Measurements from ENCODE around the gene KYNU.

The KYNU gene

GRCh38 chr2:142973160-142973821 lies 95.8 kb downstream of the KYNU start:
- DNase-seq = no peak

DNA sequence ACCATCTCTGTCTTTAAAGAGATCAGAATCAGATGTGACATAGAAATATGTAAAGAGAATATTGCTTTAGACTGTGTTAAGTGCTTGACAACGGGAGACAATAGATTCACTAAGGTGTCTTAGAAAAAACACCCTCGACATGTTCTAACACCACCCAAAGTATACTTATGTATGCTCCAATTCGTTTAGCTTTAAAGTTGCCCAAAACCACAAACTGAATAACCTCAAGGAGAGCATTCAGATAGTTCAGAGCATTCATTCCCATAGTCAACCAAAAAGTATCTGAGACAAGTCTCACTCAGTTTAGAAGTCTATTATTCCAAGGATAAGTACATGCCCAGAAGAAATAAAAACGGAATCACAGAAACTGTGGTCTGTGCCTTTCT lies 96.4 kb downstream of the KYNU start:
- DNase-seq = no peak

GRCh38 chr2:142974288-142975024 lies 97.0 kb downstream of the KYNU start:
- no peak for DNase-seq

- DNase-seq = no peak
Observed at GRCh38 chr2:142975239-142975638, 97.8 kb downstream of the KYNU start.

- DNase-seq = peak; percentile 73
Observed at GRCh38 chr2:142980246-142981068, 103.0 kb downstream of the KYNU start.

DNA sequence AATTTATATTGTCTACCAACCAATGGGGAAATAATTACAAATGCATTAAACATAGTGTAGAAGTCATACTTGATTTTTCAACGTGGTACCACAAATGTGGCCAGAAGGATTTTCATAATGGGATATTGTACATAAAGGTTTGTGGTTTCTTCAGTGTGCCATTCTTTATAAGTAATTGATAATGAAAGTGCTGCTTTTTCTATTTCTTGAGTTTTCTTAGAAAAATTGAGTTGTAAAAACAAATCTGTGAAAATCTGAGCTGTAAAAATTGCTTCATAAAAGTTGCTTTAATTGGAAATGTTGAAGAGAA lies 103.6 kb downstream of the KYNU start:
- no peak for DNase-seq

- no peak for DNase-seq
Observed at GRCh38 chr2:142981756-142982155, 104.3 kb downstream of the KYNU start.

GRCh38 chr2:142983174-142983573 lies 105.7 kb downstream of the KYNU start:
- no peak for DNase-seq

GRCh38 chr2:142984657-142985056 lies 107.2 kb downstream of the KYNU start:
- no peak for DNase-seq

DNA sequence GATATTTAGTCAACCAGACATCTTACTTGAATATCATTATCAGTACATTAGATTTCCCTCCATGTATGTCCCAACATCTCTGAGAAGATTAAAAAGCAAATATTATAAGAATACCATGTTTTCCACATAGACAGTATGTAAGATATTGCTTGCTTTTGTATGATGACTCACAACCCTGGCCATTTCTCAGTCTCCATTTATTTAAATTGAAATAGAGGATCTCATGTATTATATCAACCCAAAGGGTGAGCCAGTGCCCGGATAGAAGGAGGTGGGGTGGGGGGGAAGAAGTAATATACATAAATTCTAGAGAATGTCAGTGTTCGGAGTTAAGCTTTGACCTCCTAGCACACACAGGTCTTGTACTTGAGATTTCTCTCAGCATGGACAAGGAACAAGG lies 109.6 kb downstream of the KYNU start:
- no peak for DNase-seq

DNA sequence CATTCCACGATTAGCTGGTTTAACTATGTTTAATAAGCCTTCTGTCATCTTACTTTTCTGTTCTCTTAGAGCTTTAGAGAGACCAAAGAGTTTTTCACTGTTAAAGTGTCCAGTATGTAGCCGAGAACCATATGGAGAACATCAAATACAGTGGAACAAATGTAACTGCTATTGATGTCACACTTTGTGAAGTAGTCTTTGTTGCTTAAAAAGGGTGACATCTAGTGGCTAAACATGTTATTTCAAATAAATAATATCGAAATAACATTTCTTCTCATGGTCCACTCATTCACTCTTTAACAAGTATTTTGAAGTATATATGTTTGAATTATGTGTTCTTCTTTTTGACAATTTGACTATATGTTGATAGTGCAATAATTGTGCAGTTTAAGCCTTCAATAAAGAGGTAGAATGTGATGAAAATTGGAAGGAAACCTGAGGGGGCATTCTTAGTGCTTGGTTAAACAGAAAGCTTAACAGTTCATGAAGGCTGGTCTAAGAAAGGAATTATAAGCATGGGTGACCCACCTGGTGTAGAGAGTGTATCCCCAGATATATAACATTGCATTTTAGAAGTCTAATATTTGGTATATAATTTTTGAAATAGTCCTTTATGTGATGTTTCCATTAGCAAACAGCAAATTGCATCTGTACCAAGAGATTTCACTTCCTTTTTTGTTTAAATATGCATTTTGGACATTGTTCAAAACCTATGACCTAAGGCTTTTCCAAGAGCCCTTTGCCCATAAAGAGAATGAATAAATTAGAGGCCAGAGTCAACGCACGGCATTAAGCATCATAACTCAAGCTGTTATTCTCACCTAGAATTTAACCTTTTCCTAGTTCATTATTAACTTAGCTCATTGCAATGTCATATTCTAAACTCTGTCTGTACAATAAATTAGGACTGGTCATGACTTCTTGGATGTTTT lies 112.1 kb downstream of the KYNU start:
- DNase-seq = peak; percentile 77

- no peak for DNase-seq
Observed at GRCh38 chr2:142991295-142991694, 113.8 kb downstream of the KYNU start.

DNA sequence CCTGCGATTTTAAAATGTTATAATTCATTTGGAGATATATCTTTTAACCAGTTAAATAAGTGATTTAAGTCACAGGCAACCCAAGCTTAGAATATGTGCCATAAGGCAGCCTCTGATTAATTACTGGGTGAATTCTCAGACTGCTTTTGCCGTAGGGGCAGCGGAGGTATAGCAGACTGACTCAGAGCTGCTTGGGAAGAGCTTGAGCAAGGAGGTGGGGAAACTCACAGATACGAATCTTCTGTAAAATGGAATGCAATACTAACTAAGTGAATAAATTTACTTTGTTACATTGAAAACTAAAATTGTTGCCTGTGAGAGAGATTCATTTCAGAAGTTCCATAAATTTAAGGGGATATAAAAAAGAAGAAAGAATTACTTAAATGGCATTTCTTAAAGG lies 115.4 kb downstream of the KYNU start:
- no peak for DNase-seq

GRCh38 chr2:142993771-142994170 lies 116.3 kb downstream of the KYNU start:
- DNase-seq = no peak

GRCh38 chr2:142994665-142995064 lies 117.2 kb downstream of the KYNU start:
- DNase-seq = no peak

GRCh38 chr2:142997231-142997630 lies 119.8 kb downstream of the KYNU start:
- no peak for DNase-seq

- DNase-seq = no peak
Observed at GRCh38 chr2:143000599-143000998, 123.1 kb downstream of the KYNU start.

DNA sequence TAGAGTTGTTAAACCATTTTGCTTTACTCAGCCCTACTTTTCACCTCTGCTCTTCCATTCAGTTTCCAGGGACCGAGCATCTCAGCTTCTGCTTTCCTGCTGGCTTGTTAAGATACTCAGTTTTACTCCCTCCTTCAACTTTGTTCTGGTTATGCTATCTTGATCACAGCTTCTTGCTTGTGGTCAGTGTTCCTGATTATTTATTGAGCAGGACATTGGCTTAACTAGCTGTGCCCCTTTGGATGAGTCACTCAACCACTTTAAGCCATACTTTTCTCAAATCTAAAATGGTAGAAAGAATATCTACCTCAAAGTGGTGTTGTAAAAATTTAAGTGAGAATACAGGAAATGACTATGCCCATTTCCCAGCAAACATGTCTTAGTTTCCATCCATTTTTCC lies 124.0 kb downstream of the KYNU start:
- DNase-seq = no peak

- no peak for DNase-seq
Observed at GRCh38 chr2:143015656-143016055, 138.2 kb downstream of the KYNU start.

DNA sequence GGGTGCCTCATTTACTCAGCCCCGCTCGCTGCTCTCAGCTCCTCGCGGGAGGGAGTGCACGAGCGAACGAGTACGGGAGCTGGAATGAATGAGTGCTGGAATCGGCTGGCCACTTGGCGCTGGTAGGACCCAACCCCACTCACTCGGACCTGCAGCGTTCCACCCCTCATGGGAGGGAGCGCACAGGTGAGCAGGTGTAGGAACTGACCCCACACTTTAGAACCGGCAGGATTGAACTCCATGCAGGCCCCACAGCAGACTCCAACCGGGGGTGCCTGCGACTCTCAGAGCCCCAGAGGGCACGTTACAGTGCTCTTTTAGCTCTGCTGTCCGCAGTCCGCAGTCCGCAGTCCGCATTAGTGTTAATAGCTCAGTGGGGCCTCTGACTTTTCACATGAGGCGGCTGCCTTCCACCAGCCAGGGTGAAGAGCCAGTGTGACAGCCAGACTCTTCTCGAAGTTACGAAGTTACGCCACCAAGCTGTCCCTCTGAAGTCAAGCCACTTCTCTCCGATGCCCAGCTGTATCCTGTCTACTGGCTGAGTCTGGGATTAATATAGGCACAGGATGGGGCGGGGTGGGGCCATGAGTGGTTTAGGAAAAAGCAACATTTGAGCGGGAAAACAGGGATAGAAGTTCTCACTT lies 149.1 kb downstream of the KYNU start:
- DNase-seq = no peak

DNA sequence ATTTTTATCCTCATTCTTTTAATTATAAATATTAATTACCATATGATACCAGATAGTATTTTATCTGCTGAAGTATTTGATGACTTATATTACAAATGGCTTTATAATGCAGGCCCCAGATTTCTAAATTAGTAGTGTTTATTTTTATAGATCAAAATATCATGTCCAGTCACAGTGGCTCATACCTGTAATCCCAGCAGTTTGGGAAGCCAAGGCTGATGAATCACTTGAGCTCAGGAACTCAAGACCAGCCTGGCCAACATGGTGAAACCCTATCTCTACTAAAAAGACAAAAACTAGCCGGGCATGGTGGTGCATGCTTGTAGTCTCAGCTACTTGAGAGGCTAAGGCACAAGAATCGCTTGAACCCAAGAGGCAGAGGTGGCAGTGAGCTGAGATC lies 151.7 kb downstream of the KYNU start:
- no peak for DNase-seq

DNA sequence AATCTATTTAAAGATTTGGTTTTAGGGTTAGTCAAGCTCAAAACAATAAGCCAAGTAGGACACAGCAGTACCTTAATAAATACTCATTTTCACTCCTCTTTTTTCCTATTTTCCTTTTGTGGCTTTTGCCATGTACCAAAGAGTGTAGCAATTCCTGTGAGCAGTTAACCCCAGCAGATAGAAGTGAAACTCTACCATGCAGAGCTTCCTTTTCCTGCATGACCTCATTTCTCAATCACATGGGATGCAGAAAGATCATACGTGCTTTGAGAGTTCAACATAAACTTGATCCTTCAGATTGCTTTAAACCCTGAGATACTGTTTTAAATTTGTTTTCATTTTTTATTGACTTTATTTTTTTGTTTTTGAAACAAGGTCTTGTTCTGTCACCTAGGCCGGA lies 152.7 kb downstream of the KYNU start:
- DNase-seq = no peak

Measured in NCI-H2171 treated with DMSO at 0.1 percent for 48 hours (cell line).